A549 (cell line): ENCODE data around the gene SCG5. TPM values are rescaled to one million over a fixed set of nuclear protein-coding genes. Genes with fewer than 3 reads are reported as not detected.
A peak's percentile ranks its signal among the peaks of the same experiment; 100 is the strongest.

ENCODE experiments used
- ATAC-seq, 2 experiments: fragments of 200-7000 bp in 1 of 2; fragments of >200 bp in 1 of 2; cut with Nextera tagmentation in 1 of 2; cut with Tn5 transposase in 1 of 2; 3 replicates each; pipeline versions ENCODE4 v1.8.0 to v1.9.1; 2018 to 2020; ENCODE audit warnings: mild to moderate bottlenecking in 1 of 2, moderate library complexity in 1 of 2
- CTCF ChIA-PET: fragments of 300-600 bp; sonication (Branson Sonifier 250); formaldehyde crosslinking; extraction: SDS; loops from one replicate; lab custom pipeline; 2021; ENCODE audit warnings: antibody characterized with exemption, inconsistent platforms; lab: Yijun Ruan, JAX
- POLR2A ChIA-PET: fragments of 350-600 bp; formaldehyde crosslinking; extraction: SDS; loops from one replicate; lab custom pipeline; 2021; ENCODE audit warnings: antibody characterized with exemption, inconsistent platforms; lab: Yijun Ruan, JAX
- DNase-seq, 2 experiments: peaks; one replicate each; pipeline versions ENCODE4 v3.0.0 to v3.0.0-alpha.2; 2011 to 2016; ENCODE audit warnings: low read depth in 1 of 2, low spot score in 1 of 2
- FAIRE-seq: peaks from 2 replicates; lab custom pipeline; 2011; peaks lifted over from hg19 to GRCh38; lab: Jason Lieb, UNC
- H3K27ac ChIP-seq, 2 experiments: fragments of >200 bp; sonication (Bioruptor Twin); formaldehyde crosslinking; 3 replicates each; pipeline ENCODE4 v1.5.1; 2016 to 2017
- H3K4me1 ChIP-seq: fragments of >200 bp; sonication (Bioruptor Twin); formaldehyde crosslinking; 3 replicates; pipeline ENCODE4 v1.6.1; 2016
- H3K4me2 ChIP-seq: fragments of >200 bp; sonication (Bioruptor Twin); formaldehyde crosslinking; 3 replicates; pipeline ENCODE4 v1.6.1; 2016
- H3K4me3 ChIP-seq: fragments of >200 bp; sonication (Bioruptor Twin); formaldehyde crosslinking; 3 replicates; pipeline ENCODE4 v1.5.1; 2016
- H3K9me3 ChIP-seq: fragments of >200 bp; sonication (Bioruptor Twin); formaldehyde crosslinking; 3 replicates; pipeline ENCODE4 v1.6.1; 2016
- CBX2 ChIP-seq: fragments of 200-600 bp; sonication (generic); IDR thresholded peaks from 2 replicates; pipeline ENCODE4 v1.6.1; 2016; ENCODE audit warnings: low read depth, mild to moderate bottlenecking, borderline replicate concordance
- CHD4 ChIP-seq: fragments of 200-600 bp; sonication (generic); IDR thresholded peaks from 2 replicates; pipeline ENCODE4 v1.6.1; 2016; ENCODE audit warnings: antibody characterized with exemption, mild to moderate bottlenecking, borderline replicate concordance
- EHF ChIP-seq: fragments of 250-450 bp; sonication (Bioruptor Pico); IDR thresholded peaks from 2 replicates; pipeline ENCODE4 v1.5.0; 2020; ENCODE audit warnings: mild to moderate bottlenecking
- EP300 ChIP-seq, 2 experiments: fragments of >200 bp; sonication (Bioruptor Twin); formaldehyde crosslinking; IDR thresholded peaks; 2 replicates in 1 of 2; 3 replicates in 1 of 2; pipeline ENCODE4 v1.6.1; 2016 to 2017
- ESRRA ChIP-seq: fragments of 150-350 bp; IDR thresholded peaks from 2 replicates; pipeline ENCODE4 v1.6.1; 2014; ENCODE audit warnings: mild to moderate bottlenecking, low read length, borderline replicate concordance
- GATA3 ChIP-seq: IDR thresholded peaks from 2 replicates; pipeline ENCODE4 v1.6.1; 2012; ENCODE audit warnings: borderline replicate concordance
- HDAC2 ChIP-seq: fragments of 200-600 bp; sonication (generic); IDR thresholded peaks from 2 replicates; pipeline ENCODE4 v1.6.1; 2016
- HEYL ChIP-seq: fragments of 250-450 bp; sonication (Bioruptor Pico); IDR thresholded peaks from 2 replicates; pipeline ENCODE4 v1.8.0; 2021; ENCODE audit warnings: mild to moderate bottlenecking, moderate library complexity
- HOXA7 ChIP-seq: fragments of 250-450 bp; sonication (Bioruptor Pico); IDR thresholded peaks from 2 replicates; pipeline ENCODE4 v1.5.0; 2020; ENCODE audit warnings: mild to moderate bottlenecking, moderate library complexity
- HOXB13 ChIP-seq: fragments of 250-450 bp; sonication (Bioruptor Pico); IDR thresholded peaks from 2 replicates; pipeline ENCODE4 v1.5.0; 2020; ENCODE audit warnings: low read depth, mild to moderate bottlenecking, moderate library complexity
- JUN ChIP-seq, 2 experiments: fragments of >200 bp; sonication (Bioruptor Twin); formaldehyde crosslinking; IDR thresholded peaks; 2 replicates in 1 of 2; 3 replicates in 1 of 2; pipeline ENCODE4 v1.6.1; 2016 to 2017
- KDM1A ChIP-seq: fragments of 200-600 bp; sonication (generic); IDR thresholded peaks from 2 replicates; pipeline ENCODE4 v1.6.1; 2016; ENCODE audit warnings: low read depth, mild to moderate bottlenecking
- MAFK ChIP-seq: fragments of 450-650 bp; IDR thresholded peaks from 2 replicates; pipeline ENCODE4 v1.6.1; 2014; ENCODE audit not compliant: partially characterized antibody
- MAZ ChIP-seq: fragments of 150-350 bp; IDR thresholded peaks from 2 replicates; pipeline ENCODE4 v1.6.1; 2014; ENCODE audit warnings: antibody characterized with exemption, low read depth, low read length, borderline replicate concordance
- NFE2L2 ChIP-seq: fragments of 150-350 bp; conservative IDR thresholded peaks from 2 replicates; pipeline ENCODE4 v1.6.1; 2014; ENCODE audit warnings: low read length
- NR3C1 ChIP-seq: fragments of >200 bp; sonication (Bioruptor Twin); formaldehyde crosslinking; IDR thresholded peaks from 3 replicates; pipeline ENCODE4 v1.6.1; 2017
- POLR2AphosphoS2 ChIP-seq: conservative IDR thresholded peaks from 2 replicates; pipeline ENCODE4 v1.6.1; 2012; ENCODE audit warnings: low read length, improper control_type of control experiment, inconsistent platforms
- RAD21 ChIP-seq, 2 experiments: fragments of >200 bp in 1 of 2; sonication (Bioruptor Twin) in 1 of 2; formaldehyde crosslinking in 1 of 2; IDR thresholded peaks in 1 of 2; conservative IDR thresholded peaks in 1 of 2; 2 replicates in 1 of 2; 3 replicates in 1 of 2; pipeline ENCODE4 v1.6.1; 2012 to 2018; ENCODE audit warnings: inconsistent platforms in 1 of 2
- RARB ChIP-seq: fragments of 250-450 bp; sonication (Bioruptor Pico); IDR thresholded peaks from 2 replicates; pipeline ENCODE4 v1.8.0; 2021; ENCODE audit warnings: mild to moderate bottlenecking, moderate library complexity
- RFX5 ChIP-seq: fragments of 450-650 bp; IDR thresholded peaks from 2 replicates; pipeline ENCODE4 v1.7.1; 2014; ENCODE audit warnings: antibody characterized with exemption, mild to moderate bottlenecking, moderate library complexity
- SREBF2 ChIP-seq: fragments of 450-650 bp; IDR thresholded peaks from 2 replicates; pipeline ENCODE4 v1.6.1; 2014; ENCODE audit warnings: mild to moderate bottlenecking, moderate library complexity
- ZC3H11A ChIP-seq: fragments of 450-650 bp; IDR thresholded peaks from 2 replicates; pipeline ENCODE4 v1.6.1; 2014; ENCODE audit warnings: antibody characterized with exemption, mild to moderate bottlenecking
- ZFP36 ChIP-seq: fragments of 450-650 bp; IDR thresholded peaks from 2 replicates; pipeline ENCODE4 v1.6.1; 2014; ENCODE audit warnings: borderline replicate concordance; ENCODE audit not compliant: partially characterized antibody
- ZNF302 ChIP-seq: fragments of 250-450 bp; sonication (Bioruptor Pico); IDR thresholded peaks from 2 replicates; pipeline ENCODE4 v1.9.0; 2021; ENCODE audit warnings: inconsistent platforms, mild to moderate bottlenecking, moderate library complexity
- WGBS: methylation state at CpG from one replicate; pipeline ENCODE4 v1.1.6; 2017; ENCODE audit errors: missing lambda C conversion rate; 5-methylcytosine and 5-hydroxymethylcytosine counted together
- polyA plus RNA-seq, 4 experiments: library from polyadenylated mRNA; depleted of rRNA in 3 of 4; stranded (reverse); fragments of >200 nt; fragmentation: RNase III in 1 of 4; extraction: RNeasy Plus Mini Kit Qiagen cat#74134 plus additional on column Dnase treatment in 1 of 4; gene quantifications; 2 replicates in 3 of 4; 3 replicates in 1 of 4; pipeline ENCODE4 v1.2.3, GENCODE V29; 2011 to 2017
- TF ChIP-seq, protein P1 (sequence below): IDR thresholded peaks from 2 replicates; pipeline ENCODE4 v1.6.1; 2012
- TF ChIP-seq, protein P2 (sequence below): IDR thresholded peaks from 2 replicates; pipeline ENCODE4 v1.6.1; 2012; ENCODE audit warnings: low read depth, borderline replicate concordance
- TF ChIP-seq, protein P3 (sequence below): fragments of 150-350 bp; IDR thresholded peaks from 2 replicates; pipeline ENCODE4 v1.6.1; 2014; ENCODE audit warnings: low read depth, mild to moderate bottlenecking, low read length
- TF ChIP-seq, protein P4 (sequence below): IDR thresholded peaks from 2 replicates; pipeline ENCODE4 v1.6.1; 2012

SCG5 gene
- polyA plus RNA-seq, 2 of the 4 experiments (the other 2 are of a cell fraction): 1.4 to 9.4 TPM

- no peaks in the 10 kb centered on the region for H3K4me1 ChIP-seq
- no peak overlapping the region for H3K4me3 ChIP-seq
- FAIRE-seq (peak; percentile 67), ATAC-seq (no peak), DNase-seq (no peak)
- no peak overlapping the region for H3K27ac ChIP-seq
- peaks cover 3% of the 10 kb centered on the region; the same call in 1 of the 3 replicates for H3K9me3 ChIP-seq
- H3K4me2 ChIP-seq: no peak overlapping the region
- POLR2A ChIA-PET: no interaction called here
- CTCF ChIA-PET: interaction anchor here (0.9 kb wide), 1 partner anchor 10 kb away, joined by 3 read pairs; no protein-coding TSS in a partner anchor
- WGBS: 74% methylated on average over 1 of the region's 1 CpG
- TF ChIP-seq RAD21 (conservative IDR thresholded peaks at IDR 0.05 in 1 of 2, IDR thresholded peaks at IDR 0.05 in 1 of 2) (no peak), EHF (CRISPR knock-in tag) (no peak), HEYL (CRISPR knock-in tag) (no peak), SREBF2 (no peak), HOXA7 (CRISPR knock-in tag) (no peak), NFE2L2 (no peak), JUN (IDR thresholded peaks at IDR 0.05) (no peak), KDM1A (no peak)
- TF ChIP-seq, protein P1, sequence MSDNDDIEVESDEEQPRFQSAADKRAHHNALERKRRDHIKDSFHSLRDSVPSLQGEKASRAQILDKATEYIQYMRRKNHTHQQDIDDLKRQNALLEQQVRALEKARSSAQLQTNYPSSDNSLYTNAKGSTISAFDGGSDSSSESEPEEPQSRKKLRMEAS: no peak
- TF ChIP-seq, protein P2, sequence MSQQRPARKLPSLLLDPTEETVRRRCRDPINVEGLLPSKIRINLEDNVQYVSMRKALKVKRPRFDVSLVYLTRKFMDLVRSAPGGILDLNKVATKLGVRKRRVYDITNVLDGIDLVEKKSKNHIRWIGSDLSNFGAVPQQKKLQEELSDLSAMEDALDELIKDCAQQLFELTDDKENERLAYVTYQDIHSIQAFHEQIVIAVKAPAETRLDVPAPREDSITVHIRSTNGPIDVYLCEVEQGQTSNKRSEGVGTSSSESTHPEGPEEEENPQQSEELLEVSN: no peak
- TF ChIP-seq, all 56 proteins: peak for 0
Measured at GRCh38 chr15:32738666-32739065, 97.2 kb downstream of the SCG5 start.

- Histone ChIP-seq H3K4me3 (no peak overlapping the region), H3K4me2 (no peak overlapping the region), H3K9me3 (peaks cover 3% of the 10 kb centered on the region; the same call in 1 of the 3 replicates), H3K4me1 (no peaks in the 10 kb centered on the region), H3K27ac (no peak overlapping the region)
- ATAC-seq (no peak; a peak in 1 of 6 replicates), FAIRE-seq (no peak), DNase-seq (no peak)
- CTCF ChIA-PET: interaction anchor here (0.9 to 2.3 kb wide), 3 partner anchors 9 to 77 kb away, joined by 3 to 9 read pairs (median 3); no protein-coding TSS in a partner anchor
- POLR2A ChIA-PET: no interaction called here
- no peak for TF ChIP-seq RARB (CRISPR knock-in tag)
- no peak for TF ChIP-seq POLR2AphosphoS2
- no peak for TF ChIP-seq CHD4
- TF ChIP-seq ZC3H11A: no peak
- TF ChIP-seq, protein P3, sequence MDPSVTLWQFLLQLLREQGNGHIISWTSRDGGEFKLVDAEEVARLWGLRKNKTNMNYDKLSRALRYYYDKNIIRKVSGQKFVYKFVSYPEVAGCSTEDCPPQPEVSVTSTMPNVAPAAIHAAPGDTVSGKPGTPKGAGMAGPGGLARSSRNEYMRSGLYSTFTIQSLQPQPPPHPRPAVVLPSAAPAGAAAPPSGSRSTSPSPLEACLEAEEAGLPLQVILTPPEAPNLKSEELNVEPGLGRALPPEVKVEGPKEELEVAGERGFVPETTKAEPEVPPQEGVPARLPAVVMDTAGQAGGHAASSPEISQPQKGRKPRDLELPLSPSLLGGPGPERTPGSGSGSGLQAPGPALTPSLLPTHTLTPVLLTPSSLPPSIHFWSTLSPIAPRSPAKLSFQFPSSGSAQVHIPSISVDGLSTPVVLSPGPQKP: no peak
- no peak for TF ChIP-seq RFX5
- no peak for TF ChIP-seq HDAC2
- TF ChIP-seq ZFP36: no peak
- no peak for TF ChIP-seq GATA3
- no peak for TF ChIP-seq KDM1A
- TF ChIP-seq HEYL (CRISPR knock-in tag): no peak
- TF ChIP-seq MAFK: no peak
- TF ChIP-seq EP300 (IDR thresholded peaks at IDR 0.05): no peak
- no peak for TF ChIP-seq HOXA7 (CRISPR knock-in tag)
- TF ChIP-seq NR3C1: no peak
- TF ChIP-seq ESRRA: no peak
- 68% methylated on average over 1 of the region's 1 CpG for WGBS
Measured at GRCh38 chr15:32739522-32740063, 98.1 kb downstream of the SCG5 start.

DNA sequence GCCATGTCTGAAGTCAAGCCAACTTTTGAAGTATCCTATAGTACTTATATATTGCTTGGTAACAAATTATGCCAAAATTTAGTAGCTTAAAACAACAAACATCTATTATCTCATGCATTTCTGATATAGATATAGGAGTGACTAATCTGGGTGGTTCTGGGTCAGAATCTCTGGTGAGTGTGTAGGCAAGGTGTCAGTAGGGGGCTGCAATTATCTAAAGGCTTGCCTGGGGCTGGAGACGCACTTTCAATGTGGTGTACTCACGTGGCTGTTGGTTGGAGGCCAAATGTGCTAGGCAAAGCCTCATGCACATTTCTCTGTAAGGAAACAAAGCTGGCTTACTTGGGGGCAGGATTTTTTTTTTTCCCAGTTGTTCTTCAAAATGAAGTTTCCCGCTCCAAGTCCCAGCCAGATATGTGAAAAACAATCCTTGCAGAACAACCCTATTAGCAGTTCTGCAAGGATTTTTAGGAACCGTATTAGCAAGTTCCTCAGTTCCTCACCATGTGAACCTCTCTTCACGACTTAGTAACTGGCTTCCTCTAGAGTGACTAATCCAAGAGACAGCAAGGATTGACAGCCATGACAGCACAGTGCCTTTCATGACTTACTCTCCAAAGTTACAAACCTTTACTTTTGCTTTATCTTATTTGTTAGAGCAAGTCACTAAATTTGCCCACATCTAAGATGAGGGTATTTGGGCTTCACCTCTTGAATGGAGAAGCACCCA is 102.1 kb downstream of the SCG5 start:
- no peak overlapping the region for H3K4me3 ChIP-seq
- H3K4me1 ChIP-seq: no peaks in the 10 kb centered on the region
- TF ChIP-seq POLR2AphosphoS2 (no peak), MAZ (no peak), CBX2 (no peak), HOXB13 (CRISPR knock-in tag) (no peak), ZNF302 (CRISPR knock-in tag) (no peak)
- TF ChIP-seq, protein P4, sequence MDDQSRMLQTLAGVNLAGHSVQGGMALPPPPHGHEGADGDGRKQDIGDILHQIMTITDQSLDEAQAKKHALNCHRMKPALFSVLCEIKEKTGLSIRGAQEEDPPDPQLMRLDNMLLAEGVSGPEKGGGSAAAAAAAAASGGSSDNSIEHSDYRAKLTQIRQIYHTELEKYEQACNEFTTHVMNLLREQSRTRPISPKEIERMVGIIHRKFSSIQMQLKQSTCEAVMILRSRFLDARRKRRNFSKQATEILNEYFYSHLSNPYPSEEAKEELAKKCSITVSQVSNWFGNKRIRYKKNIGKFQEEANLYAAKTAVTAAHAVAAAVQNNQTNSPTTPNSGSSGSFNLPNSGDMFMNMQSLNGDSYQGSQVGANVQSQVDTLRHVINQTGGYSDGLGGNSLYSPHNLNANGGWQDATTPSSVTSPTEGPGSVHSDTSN: no peak
- FAIRE-seq: no peak
- no peak overlapping the region for H3K27ac ChIP-seq
- peaks cover 3% of the 10 kb centered on the region; the same call in 1 of the 3 replicates for H3K9me3 ChIP-seq
- POLR2A ChIA-PET: no interaction called here
- no peak for ATAC-seq
- no peak overlapping the region for H3K4me2 ChIP-seq
- DNase-seq: no peak
- CTCF ChIA-PET: interaction anchor here (0.6 to 2.0 kb wide), 3 partner anchors 21 to 307 kb away, joined by 3 to 6 read pairs (median 3); no protein-coding TSS in a partner anchor
- WGBS: 48% methylated on average over 5 of the region's 5 CpGs
